HG03520 (cell line): Measurements from ENCODE around the gene FOCAD.

Experiments used
- ATAC-seq: cut with Tn5 transposase; IDR thresholded peaks from one replicate; pipeline ENCODE4 v1.9.1; 2021; ENCODE audit warnings: mild to moderate bottlenecking, moderate library complexity; ENCODE audit not compliant: unreplicated experiment

The FOCAD gene

GRCh38 chr9:20865347-20865746 lies 181.3 kb downstream of the FOCAD start:
- no peak for ATAC-seq

- no peak for ATAC-seq
These were observed 186.1 kb downstream of the FOCAD start for GRCh38 chr9:20870115-20870514.

- no peak for ATAC-seq
These were observed 188.4 kb downstream of the FOCAD start for GRCh38 chr9:20872340-20872977.

- ATAC-seq, result no peak
These were observed 189.3 kb downstream of the FOCAD start for GRCh38 chr9:20873240-20873865.

GRCh38 chr9:20880271-20880670 lies 196.2 kb downstream of the FOCAD start:
- no peak for ATAC-seq

GRCh38 chr9:20880675-20881074 lies 196.6 kb downstream of the FOCAD start:
- ATAC-seq, result no peak

- no peak for ATAC-seq
These were observed 201.0 kb downstream of the FOCAD start for GRCh38 chr9:20884985-20885593.

GRCh38 chr9:20898885-20899554 lies 215.0 kb downstream of the FOCAD start:
- no peak for ATAC-seq

GRCh38 chr9:20903212-20903611 lies 219.2 kb downstream of the FOCAD start:
- no peak for ATAC-seq

GRCh38 chr9:20904995-20905394 lies 220.9 kb downstream of the FOCAD start:
- ATAC-seq, result no peak

- ATAC-seq, result no peak
These were observed 222.3 kb downstream of the FOCAD start for GRCh38 chr9:20906326-20906725.

- no peak for ATAC-seq
These were observed 224.4 kb downstream of the FOCAD start for GRCh38 chr9:20908461-20908860.

GRCh38 chr9:20914556-20914955 lies 230.5 kb downstream of the FOCAD start:
- ATAC-seq, result no peak

- ATAC-seq, result no peak
These were observed 237.3 kb downstream of the FOCAD start for GRCh38 chr9:20921362-20921761.

- no peak for ATAC-seq
These were observed 241.4 kb downstream of the FOCAD start for GRCh38 chr9:20925256-20926045.

- no peak for ATAC-seq
These were observed 245.2 kb downstream of the FOCAD start for GRCh38 chr9:20929276-20929675.

- no peak for ATAC-seq
These were observed 246.8 kb downstream of the FOCAD start for GRCh38 chr9:20930836-20931235.

GRCh38 chr9:20940447-20941173 lies 256.6 kb downstream of the FOCAD start:
- ATAC-seq, result no peak

- ATAC-seq, result peak; percentile 95
These were observed 257.2 kb downstream of the FOCAD start for GRCh38 chr9:20941174-20941690.

GRCh38 chr9:20944507-20944906 lies 260.4 kb downstream of the FOCAD start:
- ATAC-seq, result no peak
